Measurements from ENCODE around the gene LCT. TPM values are rescaled to one million over a fixed set of nuclear protein-coding genes. Genes with fewer than 3 reads are reported as not detected.

LCT gene
- total and polyA plus RNA-seq, 9 of the 15 experiments (the other 6 are each of a cell fraction or from before 2014, with no cell fraction given) = 0.01 to 0.04 (median 0.03) TPM; not detected in 4

- TF ChIP-seq NR2C1 (IDR thresholded peaks at IDR 0.05) = no peak
- TF ChIP-seq NR2C1 (tag; IDR thresholded peaks at IDR 0.05) = no peak
- TF ChIP-seq EP400 (IDR thresholded peaks at IDR 0.05) = peak; percentile 95
- TF ChIP-seq XRCC3 (IDR thresholded peaks at IDR 0.05) = no peak
- no peak for TF ChIP-seq POLR3G (IDR thresholded peaks at IDR 0.05; ENCODE audit: extremely low read depth, insufficient read length, insufficient replicate concordance)
- no peak for TF ChIP-seq EP300 (IDR thresholded peaks at IDR 0.05; ENCODE audit: low read length)
- TF ChIP-seq ZNF174 (CRISPR knock-in tag; IDR thresholded peaks at IDR 0.05) = no peak
- peak; percentile 45; the same call in 1 of the 2 replicates for TF ChIP-seq MTA3 (IDR thresholded peaks at IDR 0.05; ENCODE audit: borderline replicate concordance)
- TF ChIP-seq TAL1 (IDR thresholded peaks at IDR 0.05) = no peak
- TF ChIP-seq NFXL1 (CRISPR knock-in tag; IDR thresholded peaks at IDR 0.05) = no peak
- TF ChIP-seq SMARCA5 (IDR thresholded peaks at IDR 0.05) = no peak
- TF ChIP-seq RERE (CRISPR knock-in tag; IDR thresholded peaks at IDR 0.05; ENCODE audit: borderline replicate concordance) = no peak
- TF ChIP-seq E2F8 (IDR thresholded peaks at IDR 0.05; ENCODE audit: low read depth, partially characterized antibody) = peak; percentile 100
- TF ChIP-seq FOSL1 (tag; conservative IDR thresholded peaks at IDR 0.05) = no peak
- TF ChIP-seq ZNF3 (CRISPR knock-in tag; IDR thresholded peaks at IDR 0.05) = no peak
- no peak for TF ChIP-seq SREBF2 (CRISPR knock-in tag; IDR thresholded peaks at IDR 0.05)
- TF ChIP-seq ILF3 (IDR thresholded peaks at IDR 0.05; ENCODE audit: borderline replicate concordance) = no peak
- TF ChIP-seq CCAR2 (IDR thresholded peaks at IDR 0.05; ENCODE audit: low read depth, low read length) = no peak
- no peak for TF ChIP-seq ZNF57 (CRISPR knock-in tag; IDR thresholded peaks at IDR 0.05)
- TF ChIP-seq ZNF124 (CRISPR knock-in tag; IDR thresholded peaks at IDR 0.05) = no peak
- TF ChIP-seq MTF1 (CRISPR knock-in tag; IDR thresholded peaks at IDR 0.05; ENCODE audit: borderline replicate concordance) = no peak
Observed at GRCh38 chr2:135876066-135876711, 39.2 kb upstream of the LCT start, which contains the start of gene MCM6 (continued).

Data from K562 (cell line).